Activated T-helper 9 cell treated with anti-CD3 and anti-CD28 coated beads, Interleukin-2, amount 50 U/mL, for 16 hours (primary cell): ENCODE measurements around the gene CTH.
"Not testable (repeated sequence)": the region's sequence is repeated elsewhere in the genome, so short reads cannot be mapped to it uniquely, and the experiment has no call there.

ENCODE experiments used
- DNase-seq: peaks from one replicate; pipeline ENCODE4 v3.0.0-alpha.2; 2020; ENCODE audit warnings: low read depth

The CTH gene

GRCh38 chr1:70409136-70409535 lies 1.9 kb upstream of the CTH start:
- DNase-seq = no peak

- no peak for DNase-seq
Measured at GRCh38 chr1:70411360-70411844, 334 bp downstream of the CTH start.

GRCh38 chr1:70415882-70416281 lies 4.8 kb downstream of the CTH start:
- no peak for DNase-seq

- DNase-seq = not testable (repeated sequence)
Measured at GRCh38 chr1:70418973-70419734, 8.1 kb downstream of the CTH start.

- no peak for DNase-seq
Measured at GRCh38 chr1:70420320-70420719, 9.3 kb downstream of the CTH start.

GRCh38 chr1:70426154-70427131 lies 15.4 kb downstream of the CTH start:
- no peak for DNase-seq

- no peak for DNase-seq
Measured at GRCh38 chr1:70427976-70428375, 16.9 kb downstream of the CTH start.

GRCh38 chr1:70429219-70429618 lies 18.2 kb downstream of the CTH start:
- no peak for DNase-seq

GRCh38 chr1:70429757-70430156 lies 18.7 kb downstream of the CTH start:
- no peak for DNase-seq

GRCh38 chr1:70431317-70431716 lies 20.2 kb downstream of the CTH start:
- no peak for DNase-seq

GRCh38 chr1:70431874-70432273 lies 20.8 kb downstream of the CTH start:
- no peak for DNase-seq

- DNase-seq = no peak
Measured at GRCh38 chr1:70434253-70434859, 23.3 kb downstream of the CTH start.

- no peak for DNase-seq
Measured at GRCh38 chr1:70436622-70437251, 25.7 kb downstream of the CTH start.

GRCh38 chr1:70438529-70438928 lies 27.5 kb downstream of the CTH start:
- DNase-seq = no peak

GRCh38 chr1:70440642-70441391 lies 29.7 kb downstream of the CTH start:
- no peak for DNase-seq

GRCh38 chr1:70441392-70442035 lies 30.4 kb downstream of the CTH start:
- DNase-seq = no peak

GRCh38 chr1:70442490-70442889 lies 31.4 kb downstream of the CTH start:
- DNase-seq = no peak

GRCh38 chr1:70443739-70444138 lies 32.7 kb downstream of the CTH start:
- DNase-seq = no peak

- no peak for DNase-seq
Measured at GRCh38 chr1:70449049-70449448, 38.0 kb downstream of the CTH start.

GRCh38 chr1:70452164-70452939 lies 41.3 kb downstream of the CTH start:
- DNase-seq = not testable (repeated sequence)
